Endothelial cell of umbilical vein (primary cell): ENCODE results near the gene KRTAP10-2. TPM values are rescaled to one million over a fixed set of nuclear protein-coding genes. Genes with fewer than 3 reads are reported as not detected.

Source experiments
- BruUV-seq: library from RNA; stranded (reverse); fragments of 400-500 nt; replicated peaks from 2 replicates; lab custom pipeline; 2021; lab: Mats Ljungman, UMichigan
- CTCF ChIA-PET: fragments of 300-600, 350-600 bp; sonication (Branson Sonifier 250); formaldehyde crosslinking; loops from one replicate; lab custom pipeline; 2021; ENCODE audit warnings: antibody characterized with exemption, inconsistent platforms; lab: Charles Lee
- POLR2A ChIA-PET: fragments of 300-600, 350-600 bp; sonication (Branson Sonifier 250); formaldehyde crosslinking; loops from one replicate; lab custom pipeline; 2021; ENCODE audit warnings: antibody characterized with exemption, inconsistent platforms; lab: Charles Lee
- DNase-seq: peaks from one replicate; pipeline ENCODE4 v3.0.0-alpha.2; 2011; ENCODE audit warnings: low read depth, low spot score
- FAIRE-seq: peaks from 2 replicates; lab custom pipeline; 2011; peaks lifted over from hg19 to GRCh38; lab: Jason Lieb, UNC
- H2AFZ ChIP-seq: 2 replicates; pipeline ENCODE4 v1.6.0; 2012; ENCODE audit warnings: low read depth, low read length, control low read depth, inconsistent platforms
- H3K27ac ChIP-seq: 2 replicates; pipeline ENCODE4 v1.5.1; 2011; ENCODE audit warnings: low read depth, mild to moderate bottlenecking, control low read depth, low read length, moderate library complexity; ENCODE audit not compliant: insufficient read depth
- H3K27me3 ChIP-seq, 2 experiments: 2 replicates each; pipeline versions ENCODE4 v1.6.0 to v1.6.1; 2011; ENCODE audit warnings: low read length in 2 of 2, mixed read lengths in 1 of 2; ENCODE audit not compliant: control insufficient read depth in 2 of 2, insufficient read depth in 2 of 2
- H3K36me3 ChIP-seq, 2 experiments: 2 replicates in 1 of 2; 3 replicates in 1 of 2; pipeline ENCODE4 v1.5.1; 2011; ENCODE audit warnings: low read length in 2 of 2, mild to moderate bottlenecking in 1 of 2, moderate library complexity in 1 of 2; ENCODE audit not compliant: control insufficient read depth in 2 of 2, insufficient read depth in 2 of 2; ENCODE audit errors: extremely low read depth in 1 of 2
- H3K4me1 ChIP-seq: 3 replicates; pipeline ENCODE4 v1.5.1; 2011; ENCODE audit warnings: mild to moderate bottlenecking, low read length; ENCODE audit not compliant: control insufficient read depth, insufficient read depth; ENCODE audit errors: extremely low read depth
- H3K4me2 ChIP-seq: 2 replicates; pipeline ENCODE4 v1.6.1; 2011; ENCODE audit warnings: low read length, control low read depth, mixed read lengths; ENCODE audit not compliant: insufficient read depth
- H3K4me3 ChIP-seq, 3 experiments: fragments of 200-600 bp in 1 of 3; sonication (generic), shearing (Covaris generic) in 1 of 3; replicated peaks in 1 of 3; 2 replicates each; pipeline ENCODE4 v1.5.1; 2011 to 2016; ENCODE audit warnings: control low read depth in 3 of 3, low read length in 3 of 3, mild to moderate bottlenecking in 2 of 3, inconsistent platforms in 1 of 3, low read depth in 1 of 3, moderate library complexity in 1 of 3; ENCODE audit not compliant: insufficient read depth in 1 of 3
- H3K79me2 ChIP-seq: 2 replicates; pipeline ENCODE4 v1.6.0; 2012; ENCODE audit warnings: low read length, inconsistent platforms; ENCODE audit not compliant: control insufficient read depth, insufficient read depth
- H3K9ac ChIP-seq: replicated peaks from 2 replicates; pipeline ENCODE3; 2011; ENCODE audit warnings: low read length, control low read depth; ENCODE audit not compliant: insufficient read depth; ENCODE audit errors: extremely low read depth
- H3K9me1 ChIP-seq: replicated peaks from 3 replicates; pipeline ENCODE4 v1.6.0; 2011; ENCODE audit warnings: mild to moderate bottlenecking, low read length; ENCODE audit not compliant: control insufficient read depth, insufficient read depth; ENCODE audit errors: extremely low read depth
- H3K9me3 ChIP-seq: replicated peaks from 2 replicates; pipeline ENCODE4 v1.5.1; 2012; ENCODE audit warnings: low read length, inconsistent platforms; ENCODE audit not compliant: control insufficient read depth, insufficient read depth
- H4K20me1 ChIP-seq: replicated peaks from 2 replicates; pipeline ENCODE3; 2011; ENCODE audit warnings: mild to moderate bottlenecking, low read length; ENCODE audit not compliant: control insufficient read depth, insufficient read depth; ENCODE audit errors: extremely low read depth
- EZH2 ChIP-seq: IDR thresholded peaks from 2 replicates; pipeline ENCODE4 v1.6.1; 2012; ENCODE audit warnings: borderline replicate concordance, low read depth, mild to moderate bottlenecking, moderate library complexity, low read length, inconsistent platforms; ENCODE audit not compliant: severe bottlenecking
- FOS ChIP-seq: IDR thresholded peaks from 2 replicates; pipeline ENCODE4 v1.6.1; 2011; ENCODE audit warnings: mild to moderate bottlenecking, low read length, moderate library complexity, borderline replicate concordance; ENCODE audit not compliant: insufficient read depth
- GATA2 ChIP-seq: IDR thresholded peaks from 2 replicates; pipeline ENCODE4 v1.7.0; 2011; ENCODE audit warnings: low read depth, mild to moderate bottlenecking, moderate library complexity, mixed read lengths, low read length; ENCODE audit not compliant: insufficient read length, insufficient read depth
- JUN ChIP-seq: IDR thresholded peaks from 2 replicates; pipeline ENCODE4 v1.6.1; 2011; ENCODE audit warnings: borderline replicate concordance, low read depth; ENCODE audit not compliant: insufficient read length, insufficient read depth
- MYC ChIP-seq: IDR thresholded peaks from one replicate; pipeline ENCODE4 v1.6.1; 2011; ENCODE audit warnings: mild to moderate bottlenecking, low read depth, low read length
- POLR2A ChIP-seq: IDR thresholded peaks from 2 replicates; pipeline ENCODE4 v1.6.1; 2012; ENCODE audit warnings: low read depth, mild to moderate bottlenecking, control low read depth, low read length
- POLR2AphosphoS5 ChIP-seq: IDR thresholded peaks from 2 replicates; pipeline ENCODE4 v1.6.1; 2012; ENCODE audit warnings: low read depth, mild to moderate bottlenecking, control low read depth, low read length, moderate library complexity; ENCODE audit not compliant: insufficient read depth
- dilution Hi-C: fragments of 300-500 bp; cut with MboI; formaldehyde crosslinking; loops from one replicate; pipeline ENCODE4 v1.15.0; 2019; ENCODE audit warnings: low sequenced_read_pairs; ENCODE audit not compliant: extremely low pct_ligation_motif_present
- intact Hi-C: fragments of 100-400 bp; cut with micrococcal nuclease; formaldehyde crosslinking; loops from one replicate; pipeline ENCODE4 v1.10.0; 2022
- polyA plus RNA-seq, 4 experiments: library from polyadenylated mRNA; depleted of rRNA in 3 of 4; stranded (reverse) in 3 of 4; unstranded in 1 of 4; fragments of >200 nt; gene quantifications; 2 replicates each; pipeline versions ENCODE4 v1.2.1 to v1.2.3, GENCODE V29; 2011 to 2012; ENCODE audit warnings: missing spikeins in 1 of 4
- total RNA-seq: library from RNA; stranded (reverse); gene quantifications from 2 replicates; pipeline ENCODE4 v1.2.3, GENCODE V29; 2021
- TF ChIP-seq, protein P1 (sequence below), 2 donors: IDR thresholded peaks; 1 replicate in 1 of 2; 2 replicates in 1 of 2; pipeline ENCODE4 v1.5.1; 2011; ENCODE audit warnings: low read length in 2 of 2, mild to moderate bottlenecking in 2 of 2, moderate library complexity in 2 of 2, control low read depth in 1 of 2, inconsistent platforms in 1 of 2, low read depth in 1 of 2; ENCODE audit not compliant: insufficient read depth in 1 of 2; ENCODE audit errors: extremely low read depth in 1 of 2
- TF ChIP-seq, protein P2 (sequence below): IDR thresholded peaks from 2 replicates; pipeline ENCODE4 v1.6.1; 2011; ENCODE audit not compliant: insufficient read depth, insufficient read length

KRTAP10-2 gene
- total and polyA plus RNA-seq, 2 donors (not counting 3 experiments of a cell fraction or from before 2014, with no cell fraction given): not detected

DNA sequence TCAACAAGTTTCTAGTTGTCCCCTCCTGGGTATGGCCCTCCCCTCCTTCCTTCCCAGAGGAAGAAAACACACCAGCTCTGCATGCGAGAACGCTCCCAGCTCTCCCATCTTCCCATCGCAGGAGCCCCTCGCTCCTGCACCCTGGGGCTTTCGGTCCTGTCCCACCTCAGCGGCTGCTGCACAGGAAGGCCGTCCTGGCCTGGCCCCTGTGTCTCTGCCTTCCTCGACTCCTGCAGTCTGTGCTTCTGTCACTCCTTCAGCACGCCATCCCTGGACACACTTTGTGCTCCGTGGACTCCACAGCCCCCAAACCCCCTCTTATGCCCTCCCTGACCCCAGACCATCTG is 34.5 kb downstream of the KRTAP10-2 start:
- H3K9me3 ChIP-seq: no peaks in the 10 kb centered on the region
- H3K4me2 ChIP-seq: no peak overlapping the region
- intact Hi-C loops (loop anchor here (10.0 kb wide), 1 partner anchor 418 kb away; no protein-coding TSS in a partner anchor), dilution Hi-C loops (no loop called here)
- H3K36me3 ChIP-seq: no peaks in the 10 kb centered on the region
- no peak overlapping the region for H2AFZ ChIP-seq
- H3K4me1 ChIP-seq: no peaks in the 10 kb centered on the region
- no peak overlapping the region for H3K9ac ChIP-seq
- DNase-seq (no peak), FAIRE-seq (no peak)
- H4K20me1 ChIP-seq: no peaks in the 10 kb centered on the region
- H3K79me2 ChIP-seq: no peaks in the 10 kb centered on the region
- no TSS peak for BruUV-seq
- no peaks in the 10 kb centered on the region for H3K27me3 ChIP-seq
- no peaks in the 10 kb centered on the region for H3K9me1 ChIP-seq
- ChIA-PET CTCF (interaction anchor here (1.7 kb wide), 1 partner anchor 277 kb away, joined by 9 read pairs; no protein-coding TSS in a partner anchor), POLR2A (no interaction called here)
- H3K4me3 ChIP-seq: no peak overlapping the region
- H3K27ac ChIP-seq: no peak overlapping the region
- TF ChIP-seq POLR2AphosphoS5 (no peak), FOS (no peak), MYC (no peak), JUN (no peak), GATA2 (no peak), EZH2 (no peak), POLR2A (no peak)
- TF ChIP-seq, protein P1, sequence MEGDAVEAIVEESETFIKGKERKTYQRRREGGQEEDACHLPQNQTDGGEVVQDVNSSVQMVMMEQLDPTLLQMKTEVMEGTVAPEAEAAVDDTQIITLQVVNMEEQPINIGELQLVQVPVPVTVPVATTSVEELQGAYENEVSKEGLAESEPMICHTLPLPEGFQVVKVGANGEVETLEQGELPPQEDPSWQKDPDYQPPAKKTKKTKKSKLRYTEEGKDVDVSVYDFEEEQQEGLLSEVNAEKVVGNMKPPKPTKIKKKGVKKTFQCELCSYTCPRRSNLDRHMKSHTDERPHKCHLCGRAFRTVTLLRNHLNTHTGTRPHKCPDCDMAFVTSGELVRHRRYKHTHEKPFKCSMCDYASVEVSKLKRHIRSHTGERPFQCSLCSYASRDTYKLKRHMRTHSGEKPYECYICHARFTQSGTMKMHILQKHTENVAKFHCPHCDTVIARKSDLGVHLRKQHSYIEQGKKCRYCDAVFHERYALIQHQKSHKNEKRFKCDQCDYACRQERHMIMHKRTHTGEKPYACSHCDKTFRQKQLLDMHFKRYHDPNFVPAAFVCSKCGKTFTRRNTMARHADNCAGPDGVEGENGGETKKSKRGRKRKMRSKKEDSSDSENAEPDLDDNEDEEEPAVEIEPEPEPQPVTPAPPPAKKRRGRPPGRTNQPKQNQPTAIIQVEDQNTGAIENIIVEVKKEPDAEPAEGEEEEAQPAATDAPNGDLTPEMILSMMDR (IDR thresholded peaks at IDR 0.05; ENCODE audit: extremely low read depth in 1 of 2, insufficient read depth in 1 of 2, low read depth in 1 of 2, low read length in 2 of 2): no peak
- TF ChIP-seq, protein P2, sequence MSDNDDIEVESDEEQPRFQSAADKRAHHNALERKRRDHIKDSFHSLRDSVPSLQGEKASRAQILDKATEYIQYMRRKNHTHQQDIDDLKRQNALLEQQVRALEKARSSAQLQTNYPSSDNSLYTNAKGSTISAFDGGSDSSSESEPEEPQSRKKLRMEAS: no peak
